Muscle of leg (tissue), 11 donors: Measurements from ENCODE around the gene RHOT1. TPM values are rescaled to one million over a fixed set of nuclear protein-coding genes. Genes with fewer than 3 reads are reported as not detected.

Source experiments
- DNase-seq: peaks from one replicate; pipeline ENCODE4 v3.0.0; 2013
- H3K27ac ChIP-seq: one replicate; pipeline ENCODE4 v1.5.1; 2013; ENCODE audit warnings: mild to moderate bottlenecking, low read length, control low read depth
- H3K27me3 ChIP-seq: one replicate; pipeline ENCODE4 v1.6.1; 2013; ENCODE audit warnings: low read length; ENCODE audit not compliant: control insufficient read depth, insufficient read depth
- H3K36me3 ChIP-seq: one replicate; pipeline ENCODE4 v1.6.1; 2013; ENCODE audit warnings: low read length; ENCODE audit not compliant: control insufficient read depth, insufficient read depth
- H3K4me1 ChIP-seq: one replicate; pipeline ENCODE4 v1.6.1; 2013; ENCODE audit warnings: low read length; ENCODE audit not compliant: control insufficient read depth, insufficient read depth
- H3K4me3 ChIP-seq: one replicate; pipeline ENCODE4 v1.5.1; 2013; ENCODE audit warnings: low read length, control low read depth
- H3K9me3 ChIP-seq: replicated peaks from 2 replicates; pipeline ENCODE4 v1.6.1; 2013; ENCODE audit warnings: low read depth, low read length; ENCODE audit not compliant: control insufficient read depth
- WGBS: methylation state at CpG from one replicate; pipeline ENCODE4 v1.1.5; 2013; ENCODE audit warnings: missing lambda C conversion rate; ENCODE audit not compliant: insufficient coverage; 5-methylcytosine and 5-hydroxymethylcytosine counted together
- polyA plus RNA-seq, 8 donors: library from polyadenylated mRNA; unstranded; fragments of 120-200 nt; gene quantifications; one replicate each; pipeline versions ENCODE4 v1.2.1 to v1.2.3, GENCODE V29; 2013; ENCODE audit warnings: inconsistent platforms in 1 of 8, low replicate concordance in 1 of 8; ENCODE audit not compliant: insufficient read length in 8 of 8, insufficient read depth in 1 of 8
- total RNA-seq: library from RNA; stranded (reverse); fragments of 120-200 nt; gene quantifications from one replicate; pipeline ENCODE4 v1.2.4, GENCODE V29; 2013

RHOT1 gene
- total and polyA plus RNA-seq, 9 donors: 30.4 to 37.2 (median 31.7) TPM

DNA sequence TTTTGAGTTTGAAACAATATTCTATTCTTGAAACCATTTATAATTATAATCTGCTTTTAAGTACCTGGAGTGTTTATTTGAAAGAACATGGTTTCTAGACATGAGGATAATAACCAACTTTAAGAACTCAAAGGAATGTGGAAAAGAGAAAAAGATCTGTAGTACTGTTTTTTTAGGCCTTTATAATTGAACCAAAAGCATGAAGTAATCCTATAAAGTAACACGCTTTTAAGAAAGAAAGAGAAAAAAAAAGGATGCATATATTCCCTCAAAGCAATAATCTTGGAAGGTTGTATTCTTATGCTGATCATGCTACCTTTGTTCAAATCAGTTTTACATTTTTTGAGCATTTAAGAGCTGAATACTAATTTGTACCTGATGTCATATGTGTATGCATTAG, 69.4 kb downstream of the RHOT1 start:
- H3K36me3 ChIP-seq: peaks cover 14% of the 10 kb centered on the region
- WGBS: no CpG with 5 or more reads among the region's 1 CpG
- no peak for DNase-seq

DNA sequence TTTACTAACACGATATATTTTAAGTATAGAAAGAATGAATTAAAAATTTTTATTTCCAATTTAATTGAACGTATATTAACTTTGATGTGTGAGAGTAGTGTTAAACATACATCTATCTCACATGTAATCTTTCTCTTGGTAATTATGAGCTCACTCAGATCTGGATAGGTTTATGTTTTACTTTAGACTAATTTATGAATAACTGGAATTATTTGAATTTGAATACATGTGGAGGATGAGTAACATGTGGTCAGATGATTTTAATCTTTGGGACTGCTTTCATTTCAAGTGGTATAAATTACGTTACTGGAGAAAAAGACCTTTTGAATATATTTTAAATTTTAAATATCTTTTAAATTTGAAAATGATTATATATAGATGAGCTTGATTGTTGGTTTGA, 73.4 kb downstream of the RHOT1 start:
- Histone ChIP-seq H3K4me3 (no peak overlapping the region), H3K27ac (no peak overlapping the region), H3K36me3 (peaks cover 10% of the 10 kb centered on the region), H3K4me1 (no peaks in the 10 kb centered on the region), H3K27me3 (no peaks in the 10 kb centered on the region), H3K9me3 (no peaks in the 10 kb centered on the region)
- no CpG with 5 or more reads among the region's 3 CpGs for WGBS
- DNase-seq: no peak

More for the DNA sequence above, 69.4 kb downstream of the RHOT1 start:
- Histone ChIP-seq H3K27ac (no peak overlapping the region), H3K4me1 (no peaks in the 10 kb centered on the region), H3K27me3 (no peaks in the 10 kb centered on the region), H3K4me3 (no peak overlapping the region), H3K9me3 (no peaks in the 10 kb centered on the region)

DNA sequence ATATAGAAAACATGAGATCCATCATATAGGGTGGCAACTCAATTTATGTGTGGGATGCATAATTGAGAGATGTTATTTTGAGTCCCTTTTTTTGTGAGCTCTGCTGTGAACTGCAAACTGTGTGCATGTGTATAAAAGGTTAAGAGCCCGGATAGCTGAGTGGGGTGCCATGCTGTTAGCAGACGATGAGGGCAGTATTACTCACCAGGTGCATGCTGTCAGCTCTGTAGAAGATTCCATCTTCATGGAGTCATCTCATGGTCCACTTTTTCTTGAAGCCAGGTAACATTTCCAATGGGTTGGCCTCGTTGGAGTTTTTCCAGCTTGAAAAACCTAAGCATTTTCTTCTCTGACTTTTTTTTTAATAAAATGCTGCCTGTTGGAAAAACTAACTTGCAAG, 80.3 kb downstream of the RHOT1 start:
- Histone ChIP-seq H3K27ac (no peak overlapping the region), H3K9me3 (no peaks in the 10 kb centered on the region), H3K4me1 (no peaks in the 10 kb centered on the region), H3K4me3 (no peak overlapping the region), H3K27me3 (no peaks in the 10 kb centered on the region), H3K36me3 (peaks cover 8% of the 10 kb centered on the region)
- DNase-seq: no peak
- WGBS: 67% methylated on average over 2 of the region's 3 CpGs

DNA sequence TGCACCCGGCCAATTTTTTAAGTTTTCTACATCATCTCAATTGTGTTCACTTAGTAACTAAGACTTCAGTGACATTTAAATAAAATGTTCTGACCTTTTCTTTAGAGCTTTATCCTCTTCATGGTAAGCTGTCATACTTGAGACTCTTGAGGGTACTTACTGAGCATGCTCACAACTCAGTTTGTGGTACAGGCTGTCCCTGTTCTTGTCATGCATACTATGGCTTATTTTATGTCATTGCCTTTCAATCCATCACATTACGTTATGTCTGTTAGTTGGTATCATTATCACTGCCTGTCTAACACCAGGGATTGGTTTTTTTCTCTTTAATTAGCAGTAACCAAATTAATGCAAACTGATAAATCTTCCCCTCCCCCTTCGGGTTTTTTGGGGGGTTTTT, 81.4 kb downstream of the RHOT1 start:
- no peak overlapping the region for H3K4me3 ChIP-seq
- no peaks in the 10 kb centered on the region for H3K9me3 ChIP-seq
- no peak overlapping the region for H3K27ac ChIP-seq
- H3K36me3 ChIP-seq: peaks cover 8% of the 10 kb centered on the region
- no CpG with 5 or more reads among the region's 3 CpGs for WGBS
- H3K27me3 ChIP-seq: no peaks in the 10 kb centered on the region
- DNase-seq: no peak
- no peaks in the 10 kb centered on the region for H3K4me1 ChIP-seq

DNA sequence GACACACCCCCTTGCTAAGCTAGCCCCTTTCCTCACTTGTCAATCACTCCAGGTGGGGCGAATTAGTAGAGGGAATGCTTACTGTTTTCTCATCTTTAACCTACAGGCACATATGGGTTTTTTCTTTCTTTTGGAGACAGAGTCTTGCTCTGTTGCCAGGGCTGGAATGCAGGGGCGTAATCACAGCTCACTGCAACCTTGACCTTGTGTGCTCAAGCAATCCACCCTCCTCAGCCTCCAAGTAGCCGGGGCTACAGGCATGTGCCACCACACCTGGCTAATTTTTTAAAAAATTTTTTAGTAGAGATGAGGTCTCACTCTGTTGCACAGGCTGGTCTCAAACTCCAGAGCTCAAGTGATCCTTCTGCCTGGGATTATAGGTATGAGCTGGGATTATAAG, 84.6 kb downstream of the RHOT1 start:
- Histone ChIP-seq H3K27me3 (no peaks in the 10 kb centered on the region), H3K36me3 (peaks cover 6% of the 10 kb centered on the region), H3K4me3 (no peak overlapping the region), H3K27ac (no peak overlapping the region), H3K4me1 (no peaks in the 10 kb centered on the region), H3K9me3 (no peaks in the 10 kb centered on the region)
- no peak for DNase-seq
- WGBS: no CpG with 5 or more reads among the region's 3 CpGs

DNA sequence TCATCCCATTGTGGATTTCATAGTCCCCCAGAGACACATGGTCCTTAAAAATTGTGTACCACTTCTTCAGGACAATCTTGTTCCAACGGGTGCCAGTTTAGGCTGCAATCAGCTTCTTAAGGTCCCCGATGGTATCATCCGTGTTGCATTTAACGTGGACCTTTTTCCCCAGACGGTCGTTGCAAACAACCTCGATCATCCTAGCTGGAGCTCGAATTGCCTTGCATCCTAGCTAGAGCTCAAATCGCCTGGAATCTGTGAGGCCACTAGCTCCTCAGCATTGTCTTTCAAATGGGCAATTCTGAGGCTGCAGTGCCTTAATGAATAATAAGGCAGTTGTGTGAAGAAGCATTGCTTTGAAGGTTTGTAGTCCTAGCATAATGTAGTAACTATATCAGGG, 85.6 kb downstream of the RHOT1 start:
- DNase-seq: no peak
- WGBS: 39% methylated on average over 9 of the region's 9 CpGs
- H3K9me3 ChIP-seq: no peaks in the 10 kb centered on the region
- peaks cover 6% of the 10 kb centered on the region for H3K36me3 ChIP-seq
- no peak overlapping the region for H3K4me3 ChIP-seq
- no peaks in the 10 kb centered on the region for H3K4me1 ChIP-seq
- no peak overlapping the region for H3K27ac ChIP-seq
- no peaks in the 10 kb centered on the region for H3K27me3 ChIP-seq

DNA sequence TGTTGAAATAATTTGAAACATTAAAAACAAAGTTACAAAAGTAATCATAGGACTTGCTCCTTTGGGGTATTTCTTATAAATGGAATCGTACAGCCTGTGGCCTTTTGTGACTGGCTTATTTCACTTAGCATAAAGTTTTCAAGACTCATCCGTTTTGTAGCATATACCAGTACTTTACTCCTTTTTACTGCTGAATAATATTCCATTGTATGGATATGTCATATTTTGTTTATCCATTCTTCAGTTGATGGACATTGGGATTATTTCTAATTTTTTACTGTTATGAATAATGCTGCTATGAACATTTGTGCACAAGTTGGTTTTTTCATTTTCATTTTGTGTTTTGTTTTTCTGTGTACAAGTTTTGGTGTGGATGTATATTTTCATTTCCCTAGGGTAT, 93.3 kb downstream of the RHOT1 start:
- DNase-seq: no peak
- no CpG with 5 or more reads among the region's 2 CpGs for WGBS
- H3K4me3 ChIP-seq: no peak overlapping the region
- no peaks in the 10 kb centered on the region for H3K9me3 ChIP-seq
- H3K27ac ChIP-seq: no peak overlapping the region
- H3K27me3 ChIP-seq: no peaks in the 10 kb centered on the region
- no peaks in the 10 kb centered on the region for H3K36me3 ChIP-seq
- H3K4me1 ChIP-seq: no peaks in the 10 kb centered on the region

DNA sequence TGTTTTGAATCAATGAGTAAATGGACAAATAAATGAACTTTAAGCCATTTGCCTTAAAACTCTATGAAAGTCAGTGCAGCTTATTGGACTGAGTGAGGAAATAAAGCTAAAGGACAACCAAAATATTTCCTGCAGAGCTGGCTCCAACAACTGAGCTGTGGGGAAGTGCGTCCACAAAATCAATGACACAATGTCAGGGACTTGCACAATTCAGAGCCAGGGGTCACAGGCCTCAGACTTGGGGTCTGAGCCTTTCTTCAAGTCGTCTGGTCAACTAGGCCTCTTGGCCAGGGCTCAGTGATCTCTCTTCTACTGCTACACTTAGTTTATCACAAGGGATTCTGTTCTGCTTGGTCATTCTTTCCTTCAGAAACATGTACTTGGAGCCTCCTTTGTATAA, 97.2 kb downstream of the RHOT1 start:
- WGBS: 60% methylated on average over 2 of the region's 2 CpGs
- no peaks in the 10 kb centered on the region for H3K9me3 ChIP-seq

DNA sequence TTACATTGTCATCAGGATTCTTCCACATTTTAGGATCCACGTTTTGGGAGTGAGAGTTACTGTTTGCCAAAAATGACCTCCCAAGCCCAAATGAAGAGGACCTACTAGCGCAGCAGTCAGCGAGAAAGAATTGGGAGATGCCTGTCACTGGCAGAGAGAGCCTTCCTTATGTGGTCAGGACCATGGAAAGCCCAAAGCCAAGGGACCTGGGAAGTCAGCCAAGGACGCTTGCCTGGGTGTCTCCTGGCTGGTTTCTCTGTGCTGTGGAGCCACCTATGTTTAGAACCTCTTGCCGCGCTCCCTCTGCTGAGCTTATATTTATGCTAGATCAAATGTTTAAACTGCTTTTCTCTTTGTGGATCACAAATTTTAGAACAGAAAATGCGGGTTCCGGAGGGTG, 98.4 kb downstream of the RHOT1 start:
- H3K9me3 ChIP-seq: no peaks in the 10 kb centered on the region
- H3K4me3 ChIP-seq: no peak overlapping the region
- no peak overlapping the region for H3K27ac ChIP-seq
- peak; percentile 17 for DNase-seq
- no peaks in the 10 kb centered on the region for H3K36me3 ChIP-seq
- 54% methylated on average over 3 of the region's 8 CpGs for WGBS
- no peaks in the 10 kb centered on the region for H3K27me3 ChIP-seq
- H3K4me1 ChIP-seq: no peaks in the 10 kb centered on the region

More for the DNA sequence above, 97.2 kb downstream of the RHOT1 start:
- H3K27me3 ChIP-seq: no peaks in the 10 kb centered on the region
- H3K4me3 ChIP-seq: no peak overlapping the region
- no peaks in the 10 kb centered on the region for H3K4me1 ChIP-seq
- no peak for DNase-seq
- no peaks in the 10 kb centered on the region for H3K36me3 ChIP-seq
- H3K27ac ChIP-seq: no peak overlapping the region

DNA sequence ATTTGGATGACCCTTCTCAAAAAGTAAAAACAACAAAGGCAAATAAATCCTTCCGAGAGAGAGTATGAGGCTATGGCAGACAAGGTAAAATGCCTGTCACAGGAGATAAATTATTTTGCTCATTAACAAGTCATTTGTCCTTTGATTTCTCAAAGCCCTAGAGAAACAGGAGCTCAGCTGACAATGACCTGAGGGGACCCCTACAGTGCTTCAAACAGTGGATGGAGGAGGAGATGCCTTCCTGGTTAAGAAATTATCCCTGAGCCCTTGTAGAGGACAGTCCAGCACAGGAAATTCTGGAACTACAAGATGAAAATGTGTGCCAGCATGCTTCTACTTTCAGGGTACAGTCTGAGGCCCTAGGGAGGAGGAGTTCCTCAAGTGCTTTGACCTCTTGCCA, 99.3 kb downstream of the RHOT1 start:
- H3K4me1 ChIP-seq: no peaks in the 10 kb centered on the region
- DNase-seq: peak; percentile 15
- no peaks in the 10 kb centered on the region for H3K27me3 ChIP-seq
- H3K4me3 ChIP-seq: no peak overlapping the region
- no CpG with 5 or more reads among the region's 1 CpG for WGBS
- H3K9me3 ChIP-seq: no peaks in the 10 kb centered on the region
- no peaks in the 10 kb centered on the region for H3K36me3 ChIP-seq
- no peak overlapping the region for H3K27ac ChIP-seq

DNA sequence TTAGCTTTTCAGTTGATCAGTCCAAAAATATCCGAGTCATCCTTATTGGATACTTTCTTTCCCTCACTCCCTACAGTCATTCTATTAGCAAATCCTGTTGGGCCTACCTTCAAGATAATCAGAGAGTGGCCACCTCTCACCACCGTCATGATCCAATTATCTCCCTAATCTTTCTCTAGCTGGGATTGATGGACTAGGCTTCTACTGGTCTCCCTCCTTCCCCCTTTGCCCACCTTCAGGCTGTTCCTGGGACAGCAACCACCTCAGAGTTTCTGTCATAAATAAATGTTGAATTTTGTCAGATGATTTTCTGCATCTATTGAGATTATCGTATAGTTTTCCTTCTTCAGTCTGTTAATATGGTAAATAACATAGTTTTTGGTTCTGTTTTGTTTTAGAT, 107.2 kb downstream of the RHOT1 start:
- no peaks in the 10 kb centered on the region for H3K9me3 ChIP-seq
- 78% methylated on average over 2 of the region's 3 CpGs for WGBS
- H3K27ac ChIP-seq: no peak overlapping the region
- H3K4me3 ChIP-seq: no peak overlapping the region
- no peaks in the 10 kb centered on the region for H3K4me1 ChIP-seq
- H3K36me3 ChIP-seq: no peaks in the 10 kb centered on the region
- DNase-seq: no peak
- no peaks in the 10 kb centered on the region for H3K27me3 ChIP-seq
